RWPE2 (cell line): ENCODE data around the gene CRYAA.

Experiments used
- ATAC-seq: fragments of 200-7000 bp; cut with Tn5 transposase; 3 replicates; pipeline ENCODE4 v1.9.1; 2021; ENCODE audit warnings: low read depth
- DNase-seq: peaks from one replicate; pipeline ENCODE4 v3.0.0-alpha.2; 2020; ENCODE audit warnings: low spot score
- H3K27ac ChIP-seq: fragments of 450-650 bp; 2 replicates; pipeline ENCODE4 v1.5.1; 2017; ENCODE audit warnings: mild to moderate bottlenecking; ENCODE audit not compliant: poor library complexity, severe bottlenecking
- H3K27me3 ChIP-seq: fragments of 250-450 bp; sonication (Bioruptor Pico); 2 replicates; pipeline ENCODE4 v1.5.1; 2021; ENCODE audit warnings: mild to moderate bottlenecking, moderate library complexity; ENCODE audit not compliant: insufficient read depth, poor library complexity, severe bottlenecking
- H3K36me3 ChIP-seq: fragments of 250-450 bp; sonication (Bioruptor Pico); 2 replicates; pipeline ENCODE4 v1.5.1; 2020; ENCODE audit warnings: low read depth, mild to moderate bottlenecking, moderate library complexity
- H3K4me1 ChIP-seq: fragments of 250-450 bp; sonication (Bioruptor Pico); 2 replicates; pipeline ENCODE4 v1.5.1; 2021; ENCODE audit warnings: mild to moderate bottlenecking, moderate library complexity; ENCODE audit not compliant: insufficient read depth, poor library complexity, severe bottlenecking
- H3K4me3 ChIP-seq: fragments of 250-450 bp; sonication (Bioruptor Pico); 2 replicates; pipeline ENCODE4 v1.5.1; 2021; ENCODE audit warnings: mild to moderate bottlenecking, moderate library complexity; ENCODE audit not compliant: severe bottlenecking
- H3K9me3 ChIP-seq: fragments of 250-450 bp; sonication (Bioruptor Pico); 2 replicates; pipeline ENCODE4 v1.5.1; 2021; ENCODE audit warnings: mild to moderate bottlenecking, moderate library complexity; ENCODE audit not compliant: severe bottlenecking
- CTCF ChIP-seq: fragments of 450-650 bp; IDR thresholded peaks from one replicate; pipeline ENCODE4 v1.5.1; 2017; ENCODE audit warnings: mild to moderate bottlenecking, moderate library complexity; ENCODE audit not compliant: poor library complexity, severe bottlenecking

The CRYAA gene

GRCh38 chr21:43192501-43193081 is 23.8 kb downstream of the CRYAA start:
- Histone ChIP-seq H3K9me3 (no peaks in the 10 kb centered on the region), H3K27ac (no peak overlapping the region), H3K4me3 (no peak overlapping the region), H3K36me3 (no peaks in the 10 kb centered on the region), H3K4me1 (peaks cover 47% of the 10 kb centered on the region), H3K27me3 (no peaks in the 10 kb centered on the region)
- ATAC-seq (no peak), DNase-seq (peak; percentile 36)
- no peak for TF ChIP-seq CTCF

- DNase-seq (no peak), ATAC-seq (no peak)
- Histone ChIP-seq H3K4me1 (peaks cover 52% of the 10 kb centered on the region), H3K27ac (peak overlapping the region; percentile 96), H3K27me3 (no peaks in the 10 kb centered on the region), H3K36me3 (no peaks in the 10 kb centered on the region), H3K4me3 (no peak overlapping the region), H3K9me3 (no peaks in the 10 kb centered on the region)
- no peak for TF ChIP-seq CTCF
Measured at GRCh38 chr21:43193088-43193650, 24.4 kb downstream of the CRYAA start.

DNA sequence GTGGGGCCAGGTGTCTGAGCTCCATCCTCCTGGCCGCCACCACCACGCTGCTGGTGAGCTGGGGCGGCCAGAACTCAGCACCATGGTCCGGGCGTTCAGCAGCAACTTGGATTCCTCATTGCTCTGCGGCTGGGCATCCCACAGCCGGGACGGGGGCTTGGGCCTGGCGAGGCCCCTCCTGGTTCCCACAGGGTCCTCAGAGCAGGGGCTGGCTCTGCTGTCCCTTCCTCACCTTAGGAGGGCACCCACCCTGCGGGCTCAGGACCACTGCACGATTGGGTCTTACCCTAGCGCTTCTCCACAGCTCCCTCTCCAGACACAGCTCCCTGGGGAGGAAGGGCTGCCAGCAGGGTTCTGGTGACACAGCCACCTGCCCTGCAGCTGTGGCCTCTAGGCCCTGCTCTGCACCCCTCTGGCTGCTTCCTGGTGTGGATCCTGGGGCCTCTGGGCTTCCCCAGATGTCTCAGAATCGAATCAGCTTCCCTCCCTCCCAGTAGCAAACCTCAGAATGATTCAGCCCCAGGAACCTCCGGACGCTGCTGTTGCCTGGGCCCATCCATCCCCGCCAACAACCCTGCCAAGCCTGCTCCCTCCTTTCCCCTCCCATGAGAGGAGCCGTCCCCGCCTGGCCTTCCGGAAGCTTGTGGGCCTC is 25.0 kb downstream of the CRYAA start:
- peak; percentile 86 for DNase-seq
- no peaks in the 10 kb centered on the region for H3K36me3 ChIP-seq
- peak; percentile 88 for ATAC-seq
- no peaks in the 10 kb centered on the region for H3K27me3 ChIP-seq
- H3K4me3 ChIP-seq = no peak overlapping the region
- peaks cover 54% of the 10 kb centered on the region for H3K4me1 ChIP-seq
- no peaks in the 10 kb centered on the region for H3K9me3 ChIP-seq
- no peak for TF ChIP-seq CTCF
- H3K27ac ChIP-seq = peak overlapping the region; percentile 96

DNA sequence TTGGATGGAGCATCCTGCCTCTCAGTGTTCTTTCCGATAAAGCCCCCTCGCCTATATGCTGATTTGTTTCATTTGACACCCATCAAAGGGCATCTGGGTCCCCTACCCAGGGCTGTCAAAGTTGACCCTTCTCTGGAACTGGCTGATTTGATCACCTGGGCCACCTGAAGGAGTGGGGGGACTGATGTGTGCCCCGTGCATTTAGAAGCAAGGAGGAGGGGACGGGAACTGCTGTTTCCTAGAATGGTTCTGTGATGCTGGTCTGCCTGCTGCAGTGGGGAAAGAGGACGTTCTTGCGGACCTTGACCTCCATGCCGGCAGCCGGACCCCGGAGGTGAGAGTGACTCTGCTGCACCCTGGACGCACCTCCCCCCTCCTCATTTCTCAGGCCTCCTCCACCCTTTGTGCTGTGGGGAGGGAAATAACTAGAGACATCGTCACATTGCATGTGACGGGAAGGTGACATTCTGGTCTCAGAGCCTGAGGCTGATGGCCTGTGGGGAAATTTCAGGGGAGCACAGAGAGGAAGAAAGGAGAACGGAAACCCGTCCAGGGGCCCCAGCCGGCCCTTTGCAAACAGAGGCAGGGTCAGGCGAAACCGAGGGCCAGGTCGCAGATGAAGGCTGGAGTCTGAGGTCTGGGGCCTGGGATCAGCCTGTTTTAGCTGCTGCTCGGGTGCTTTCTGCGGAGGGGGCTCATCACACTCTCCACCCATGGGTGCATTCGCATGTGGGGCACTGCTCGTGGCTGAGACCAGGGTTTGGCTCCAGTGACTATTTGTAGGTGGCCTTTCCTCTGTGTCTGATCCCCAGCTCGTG is 25.7 kb downstream of the CRYAA start:
- DNase-seq (peak; percentile 39), ATAC-seq (no peak)
- H3K27ac ChIP-seq = peak overlapping the region; percentile 96
- peaks cover 51% of the 10 kb centered on the region for H3K4me1 ChIP-seq
- no peaks in the 10 kb centered on the region for H3K36me3 ChIP-seq
- TF ChIP-seq CTCF = no peak
- no peaks in the 10 kb centered on the region for H3K9me3 ChIP-seq
- H3K27me3 ChIP-seq = no peaks in the 10 kb centered on the region
- H3K4me3 ChIP-seq = no peak overlapping the region
